Fibroblast of lung (primary cell): ENCODE data around the gene INPP4A.

Experiments
- EZH2 ChIP-seq: IDR thresholded peaks from 2 replicates; pipeline ENCODE4 v1.5.1; 2012; ENCODE audit warnings: low read length, control low read depth, mild to moderate bottlenecking; ENCODE audit errors: missing control alignments
- TF ChIP-seq, protein P1 (sequence below), 2 donors: IDR thresholded peaks in 1 of 2; conservative IDR thresholded peaks in 1 of 2; 1 replicate in 1 of 2; 2 replicates in 1 of 2; pipeline ENCODE4 v1.5.1; 2011 to 2012; ENCODE audit warnings: low read length in 2 of 2, control low read depth in 1 of 2, inconsistent platforms in 1 of 2, low read depth in 1 of 2, mild to moderate bottlenecking in 1 of 2

DNA sequence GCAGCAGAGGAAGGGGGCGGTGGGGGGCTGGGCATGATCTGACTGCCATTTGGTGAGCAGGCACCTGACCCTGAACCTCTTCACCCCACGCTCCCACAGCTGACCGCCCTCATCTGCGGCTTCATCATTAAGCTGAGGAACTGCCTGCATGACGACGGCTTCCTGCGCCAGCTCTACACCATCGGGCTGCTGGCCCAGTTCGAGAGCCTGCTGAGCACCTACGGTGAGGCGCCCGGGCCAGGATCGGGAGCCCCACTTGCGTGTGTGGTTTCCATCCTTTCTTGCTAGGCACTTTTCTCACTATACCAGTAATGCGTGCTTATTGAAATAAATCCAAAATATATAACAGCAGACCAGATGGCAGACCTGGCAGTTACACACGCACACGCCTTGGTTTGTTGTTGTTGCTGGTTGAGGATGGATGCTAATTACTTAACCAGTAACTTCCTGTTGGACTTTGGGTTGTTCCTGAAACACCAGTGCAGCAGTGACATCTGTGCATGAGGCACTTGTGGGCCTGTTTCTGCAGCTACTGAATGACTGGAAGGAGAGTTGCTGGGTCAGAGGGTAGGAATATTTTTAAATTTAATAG is 120.0 kb downstream of the INPP4A start:
- TF ChIP-seq, protein P1, sequence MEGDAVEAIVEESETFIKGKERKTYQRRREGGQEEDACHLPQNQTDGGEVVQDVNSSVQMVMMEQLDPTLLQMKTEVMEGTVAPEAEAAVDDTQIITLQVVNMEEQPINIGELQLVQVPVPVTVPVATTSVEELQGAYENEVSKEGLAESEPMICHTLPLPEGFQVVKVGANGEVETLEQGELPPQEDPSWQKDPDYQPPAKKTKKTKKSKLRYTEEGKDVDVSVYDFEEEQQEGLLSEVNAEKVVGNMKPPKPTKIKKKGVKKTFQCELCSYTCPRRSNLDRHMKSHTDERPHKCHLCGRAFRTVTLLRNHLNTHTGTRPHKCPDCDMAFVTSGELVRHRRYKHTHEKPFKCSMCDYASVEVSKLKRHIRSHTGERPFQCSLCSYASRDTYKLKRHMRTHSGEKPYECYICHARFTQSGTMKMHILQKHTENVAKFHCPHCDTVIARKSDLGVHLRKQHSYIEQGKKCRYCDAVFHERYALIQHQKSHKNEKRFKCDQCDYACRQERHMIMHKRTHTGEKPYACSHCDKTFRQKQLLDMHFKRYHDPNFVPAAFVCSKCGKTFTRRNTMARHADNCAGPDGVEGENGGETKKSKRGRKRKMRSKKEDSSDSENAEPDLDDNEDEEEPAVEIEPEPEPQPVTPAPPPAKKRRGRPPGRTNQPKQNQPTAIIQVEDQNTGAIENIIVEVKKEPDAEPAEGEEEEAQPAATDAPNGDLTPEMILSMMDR (conservative IDR thresholded peaks at IDR 0.05 in 1 of 2, IDR thresholded peaks at IDR 0.05 in 1 of 2; ENCODE audit: low read depth in 1 of 2, low read length in 2 of 2): no peak
- no peak for TF ChIP-seq EZH2
